IPS-18a (cell line): ENCODE results near the gene COG3.

ENCODE experiments used
- H3K27ac ChIP-seq: one replicate; pipeline ENCODE4 v1.5.1; 2013; ENCODE audit warnings: low read length
- H3K27me3 ChIP-seq: one replicate; pipeline ENCODE4 v1.6.1; 2013; ENCODE audit warnings: mild to moderate bottlenecking, low read length; ENCODE audit not compliant: control insufficient read depth, insufficient read depth
- H3K36me3 ChIP-seq: one replicate; pipeline ENCODE4 v1.6.1; 2013; ENCODE audit warnings: low read depth, low read length; ENCODE audit not compliant: control insufficient read depth
- H3K4me1 ChIP-seq: one replicate; pipeline ENCODE4 v1.6.1; 2013; ENCODE audit warnings: low read depth, low read length; ENCODE audit not compliant: control insufficient read depth
- H3K4me3 ChIP-seq: one replicate; pipeline ENCODE4 v1.5.1; 2013; ENCODE audit warnings: low read length
- H3K9ac ChIP-seq: one replicate; pipeline ENCODE4 v1.6.1; 2013; ENCODE audit warnings: mild to moderate bottlenecking, low read length, moderate library complexity
- H3K9me3 ChIP-seq: one replicate; pipeline ENCODE4 v1.6.1; 2013; ENCODE audit warnings: low read depth, low read length; ENCODE audit not compliant: control insufficient read depth

The COG3 gene

DNA sequence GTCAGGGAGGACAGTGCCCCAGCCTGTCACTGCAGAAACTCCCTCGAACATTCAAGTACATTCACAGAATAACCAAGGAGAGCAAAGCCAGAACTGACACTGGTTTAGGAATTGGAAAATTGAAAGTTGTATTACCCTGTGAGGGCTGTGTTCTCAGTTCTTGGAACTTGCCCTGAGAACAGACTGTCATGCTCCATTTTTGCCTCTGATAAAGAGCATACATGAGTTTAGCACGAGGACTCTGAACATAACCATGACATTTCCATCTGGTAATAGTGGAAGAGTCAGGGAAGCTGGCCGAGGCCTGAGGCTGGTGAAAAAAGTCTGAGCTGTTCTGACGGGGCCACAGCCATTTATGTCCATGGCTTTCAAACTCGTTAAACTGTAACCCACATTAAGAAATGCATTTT is 31.4 kb upstream of the COG3 start:
- H3K27ac ChIP-seq: no peak overlapping the region
- no peaks in the 10 kb centered on the region for H3K27me3 ChIP-seq
- no peak overlapping the region for H3K9ac ChIP-seq
- no peaks in the 10 kb centered on the region for H3K36me3 ChIP-seq
- H3K9me3 ChIP-seq: no peaks in the 10 kb centered on the region
- no peak overlapping the region for H3K4me3 ChIP-seq
- no peaks in the 10 kb centered on the region for H3K4me1 ChIP-seq

DNA sequence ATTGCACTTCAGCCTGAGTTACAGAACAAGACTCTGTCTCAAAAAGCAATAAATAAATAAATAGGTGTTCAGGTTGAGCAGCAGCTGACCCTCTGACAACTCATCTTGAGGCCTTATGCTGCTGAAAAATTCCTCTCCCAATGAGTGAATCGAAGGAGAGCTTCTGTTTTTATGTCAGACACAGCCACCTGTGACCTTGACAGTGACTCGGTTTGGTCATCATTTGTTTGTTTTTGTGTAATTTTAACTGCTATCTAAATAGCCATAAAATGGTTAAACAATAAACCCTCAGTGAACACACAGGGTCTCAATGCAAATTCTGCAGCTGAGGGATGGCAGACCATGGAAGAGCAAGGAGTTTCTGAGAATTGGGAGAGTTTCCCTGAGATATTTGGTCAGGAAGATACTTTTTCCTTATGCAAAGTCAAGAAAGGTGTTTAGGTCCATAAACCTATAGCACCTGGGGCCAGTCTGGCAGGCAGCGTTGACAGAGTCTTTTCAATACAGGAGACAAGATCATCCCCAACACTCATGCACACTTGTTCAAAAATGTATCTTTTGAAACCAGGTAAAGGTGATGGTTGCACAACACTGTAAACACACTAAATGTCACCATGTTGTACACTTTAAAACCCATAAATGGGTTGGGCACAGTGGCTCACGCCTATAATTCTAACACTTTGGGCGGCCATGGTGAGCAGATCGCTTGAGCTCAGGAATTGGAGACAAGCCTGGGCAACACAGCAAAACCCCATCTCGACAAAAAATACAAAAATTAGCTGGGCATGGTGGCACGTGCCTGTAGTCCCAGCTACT is 30.0 kb upstream of the COG3 start:
- Histone ChIP-seq H3K27ac (no peak overlapping the region), H3K9me3 (no peaks in the 10 kb centered on the region), H3K4me3 (no peak overlapping the region), H3K4me1 (no peaks in the 10 kb centered on the region), H3K27me3 (no peaks in the 10 kb centered on the region), H3K36me3 (no peaks in the 10 kb centered on the region), H3K9ac (no peak overlapping the region)

DNA sequence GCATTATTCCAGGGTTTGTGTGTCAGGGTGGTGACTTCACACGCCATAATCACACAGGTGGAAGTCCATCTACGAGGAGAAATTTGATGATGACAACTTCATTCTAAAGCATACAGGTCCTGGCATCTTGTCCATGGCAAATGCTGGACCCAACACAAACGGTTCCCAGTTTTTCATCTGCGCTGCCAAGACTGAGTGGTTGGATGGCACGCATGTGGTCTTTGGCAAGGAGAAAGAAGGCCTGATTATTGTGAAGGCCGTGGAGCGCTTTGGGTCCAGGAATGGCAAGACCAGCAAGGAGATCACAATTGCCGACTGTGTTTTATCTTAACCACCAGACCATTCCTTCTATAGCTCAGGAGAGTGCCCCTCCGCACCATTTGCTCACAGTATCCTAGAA is 28.4 kb upstream of the COG3 start:
- Histone ChIP-seq H3K27me3 (no peaks in the 10 kb centered on the region), H3K9ac (no peak overlapping the region), H3K27ac (no peak overlapping the region), H3K36me3 (no peaks in the 10 kb centered on the region), H3K4me1 (no peaks in the 10 kb centered on the region), H3K9me3 (no peaks in the 10 kb centered on the region), H3K4me3 (no peak overlapping the region)

DNA sequence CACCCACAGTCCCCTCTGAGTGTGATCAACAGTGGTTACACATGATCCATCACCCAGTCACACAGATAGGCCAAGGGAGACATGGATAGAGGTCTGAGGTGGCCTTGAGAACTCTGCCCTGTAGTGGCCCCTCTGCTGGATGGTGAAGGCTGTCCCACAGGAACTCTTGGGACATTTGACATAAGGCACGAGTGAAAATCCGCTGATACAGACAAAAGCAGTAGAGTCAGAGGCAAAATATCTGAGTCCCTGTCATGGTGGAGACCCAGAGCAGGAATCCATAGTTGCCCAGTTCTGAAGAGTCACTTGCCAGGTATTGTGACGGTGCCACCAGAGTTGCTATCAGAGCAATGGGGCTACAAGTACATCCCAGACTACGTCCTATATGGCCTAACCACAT is 27.8 kb upstream of the COG3 start:
- Histone ChIP-seq H3K9me3 (no peaks in the 10 kb centered on the region), H3K27me3 (no peaks in the 10 kb centered on the region), H3K36me3 (no peaks in the 10 kb centered on the region), H3K4me3 (no peak overlapping the region), H3K9ac (no peak overlapping the region), H3K4me1 (no peaks in the 10 kb centered on the region), H3K27ac (no peak overlapping the region)

DNA sequence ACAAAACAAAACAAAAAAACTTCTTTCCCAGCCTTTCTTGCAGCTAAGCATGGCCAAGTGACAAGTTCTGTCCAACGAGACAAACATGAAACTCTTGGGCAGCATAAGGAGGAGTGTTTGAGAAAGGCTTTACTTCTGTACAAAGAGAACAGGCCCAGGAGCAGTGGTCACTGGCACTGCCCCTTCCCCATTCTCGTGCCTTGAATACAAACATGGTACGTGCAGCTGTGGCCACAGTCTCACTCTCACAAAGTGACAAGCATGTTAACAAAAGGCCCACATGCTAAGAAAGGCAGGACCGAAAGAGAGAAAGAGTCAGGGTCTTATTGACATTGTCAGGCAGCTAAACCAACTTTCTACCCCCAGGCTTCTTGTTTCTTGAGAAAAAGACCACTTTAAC is 26.8 kb upstream of the COG3 start:
- no peaks in the 10 kb centered on the region for H3K4me1 ChIP-seq
- H3K4me3 ChIP-seq: no peak overlapping the region
- no peaks in the 10 kb centered on the region for H3K27me3 ChIP-seq
- no peaks in the 10 kb centered on the region for H3K36me3 ChIP-seq
- H3K9me3 ChIP-seq: no peaks in the 10 kb centered on the region
- H3K27ac ChIP-seq: no peak overlapping the region
- H3K9ac ChIP-seq: no peak overlapping the region

DNA sequence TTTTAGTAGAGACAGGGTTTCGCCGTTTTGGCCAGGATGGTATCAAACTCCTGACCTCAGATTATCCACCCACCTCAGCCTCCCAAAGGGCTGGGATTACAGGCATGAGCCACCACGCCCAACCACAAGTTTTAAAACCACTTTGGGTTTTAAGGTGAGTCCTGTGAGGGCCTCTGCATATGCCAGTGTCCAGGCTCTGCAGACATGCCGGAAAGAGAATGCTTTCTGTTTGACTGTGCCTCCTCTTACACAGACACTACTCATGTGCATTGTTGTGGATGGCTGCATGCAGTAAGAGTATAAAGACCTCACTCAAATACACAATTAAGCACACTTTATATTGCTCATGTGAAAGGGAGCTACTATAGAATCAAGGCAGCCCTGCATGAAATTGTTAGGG is 25.7 kb upstream of the COG3 start:
- H3K4me1 ChIP-seq: no peaks in the 10 kb centered on the region
- no peaks in the 10 kb centered on the region for H3K27me3 ChIP-seq
- no peaks in the 10 kb centered on the region for H3K9me3 ChIP-seq
- no peaks in the 10 kb centered on the region for H3K36me3 ChIP-seq
- H3K27ac ChIP-seq: no peak overlapping the region
- no peak overlapping the region for H3K4me3 ChIP-seq
- no peak overlapping the region for H3K9ac ChIP-seq

DNA sequence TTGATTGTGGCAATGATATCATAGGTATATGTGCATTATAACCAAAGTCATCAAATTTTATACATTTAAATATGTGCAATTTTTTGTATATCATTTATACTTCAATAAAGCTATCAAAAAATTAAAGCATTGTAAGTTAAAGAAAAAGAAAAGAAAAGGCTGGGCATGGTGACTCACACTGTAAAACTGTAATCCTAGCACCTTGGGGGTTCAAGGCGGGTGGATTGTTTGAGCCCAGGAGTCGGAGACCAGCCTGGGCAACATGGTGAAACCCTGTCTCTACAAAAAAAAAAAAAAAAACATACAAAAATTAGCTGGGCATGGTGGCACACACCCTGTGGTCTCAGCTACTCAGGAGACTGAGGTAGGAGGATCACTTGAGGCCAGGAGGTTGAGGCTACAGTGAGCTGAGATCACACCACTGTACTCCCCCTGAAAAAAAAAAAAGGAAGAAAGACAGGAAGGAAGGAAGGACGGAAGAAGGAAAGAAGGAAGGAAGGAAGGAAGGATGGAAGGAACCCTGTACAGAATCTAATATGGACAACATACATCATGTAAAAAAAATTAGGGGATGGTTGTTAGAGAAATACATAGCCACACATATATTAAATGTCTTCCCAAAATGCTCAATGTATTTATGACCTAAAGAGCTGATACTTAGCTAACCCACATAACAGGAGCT is 24.8 kb upstream of the COG3 start:
- H3K27me3 ChIP-seq: no peaks in the 10 kb centered on the region
- no peaks in the 10 kb centered on the region for H3K36me3 ChIP-seq
- no peak overlapping the region for H3K4me3 ChIP-seq
- no peak overlapping the region for H3K27ac ChIP-seq
- H3K9me3 ChIP-seq: no peaks in the 10 kb centered on the region
- H3K9ac ChIP-seq: no peak overlapping the region
- no peaks in the 10 kb centered on the region for H3K4me1 ChIP-seq

DNA sequence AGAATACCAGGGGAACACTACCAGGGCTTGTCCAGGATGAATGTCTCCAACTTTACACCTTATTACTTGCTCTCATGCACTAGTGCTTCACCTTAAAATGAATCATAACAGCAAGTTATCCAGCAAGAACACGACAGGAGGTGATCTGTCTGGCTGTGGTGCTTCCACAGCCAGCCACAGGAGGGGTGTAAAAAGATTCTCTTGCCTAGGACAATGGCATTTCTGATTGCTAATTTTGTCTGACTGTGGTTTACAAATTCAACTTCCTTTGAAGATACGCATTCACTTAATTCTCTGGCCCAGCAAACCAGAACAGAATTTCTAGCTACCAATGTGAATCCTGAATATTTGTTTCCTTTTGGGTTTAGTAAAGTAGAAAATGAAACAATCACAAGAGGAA is 23.1 kb upstream of the COG3 start:
- Histone ChIP-seq H3K9ac (no peak overlapping the region), H3K27me3 (no peaks in the 10 kb centered on the region), H3K36me3 (no peaks in the 10 kb centered on the region), H3K9me3 (no peaks in the 10 kb centered on the region), H3K27ac (no peak overlapping the region), H3K4me3 (no peak overlapping the region), H3K4me1 (no peaks in the 10 kb centered on the region)

DNA sequence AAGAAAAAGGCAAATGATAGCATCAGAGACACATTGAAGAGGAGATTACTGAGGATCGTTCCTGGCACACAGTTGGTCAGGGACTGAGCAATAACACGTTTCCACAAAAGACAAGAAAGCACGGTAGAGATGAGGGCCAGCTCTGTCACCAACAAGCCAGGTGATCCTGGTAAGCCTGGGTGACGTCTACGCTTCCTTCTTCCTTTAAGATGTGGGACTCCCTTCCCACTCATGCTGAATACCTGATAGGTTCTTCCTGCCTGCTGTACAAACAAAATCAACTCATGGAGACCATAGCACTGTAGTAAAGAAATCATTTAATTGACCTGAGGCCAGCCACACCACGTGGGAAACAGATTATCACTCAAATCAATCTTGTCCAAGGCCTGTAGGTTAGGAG is 19.7 kb upstream of the COG3 start:
- no peaks in the 10 kb centered on the region for H3K36me3 ChIP-seq
- H3K4me1 ChIP-seq: no peaks in the 10 kb centered on the region
- H3K9ac ChIP-seq: no peak overlapping the region
- no peaks in the 10 kb centered on the region for H3K27me3 ChIP-seq
- H3K4me3 ChIP-seq: no peak overlapping the region
- H3K27ac ChIP-seq: no peak overlapping the region
- H3K9me3 ChIP-seq: no peaks in the 10 kb centered on the region

DNA sequence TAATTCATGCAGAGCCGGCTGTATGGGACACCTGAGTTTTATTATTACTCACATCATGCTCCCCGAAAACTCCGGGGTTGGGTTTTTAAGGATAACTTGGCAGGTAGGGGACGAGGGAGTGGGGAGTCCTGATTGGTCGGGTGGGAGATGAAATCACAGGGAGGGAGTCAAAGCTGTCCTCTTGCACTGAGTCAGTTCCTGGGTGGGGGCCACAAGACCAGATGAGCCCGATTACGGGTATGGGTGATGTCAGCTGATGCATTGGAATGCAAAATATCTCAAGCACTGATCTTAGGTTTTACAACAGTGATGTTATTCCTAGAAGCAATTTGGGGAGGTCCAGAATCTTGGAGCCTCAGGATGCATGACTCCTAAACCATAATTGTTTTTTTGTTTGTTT is 18.6 kb upstream of the COG3 start:
- no peak overlapping the region for H3K27ac ChIP-seq
- H3K27me3 ChIP-seq: no peaks in the 10 kb centered on the region
- H3K9me3 ChIP-seq: no peaks in the 10 kb centered on the region
- no peaks in the 10 kb centered on the region for H3K4me1 ChIP-seq
- no peak overlapping the region for H3K9ac ChIP-seq
- no peak overlapping the region for H3K4me3 ChIP-seq
- no peaks in the 10 kb centered on the region for H3K36me3 ChIP-seq

DNA sequence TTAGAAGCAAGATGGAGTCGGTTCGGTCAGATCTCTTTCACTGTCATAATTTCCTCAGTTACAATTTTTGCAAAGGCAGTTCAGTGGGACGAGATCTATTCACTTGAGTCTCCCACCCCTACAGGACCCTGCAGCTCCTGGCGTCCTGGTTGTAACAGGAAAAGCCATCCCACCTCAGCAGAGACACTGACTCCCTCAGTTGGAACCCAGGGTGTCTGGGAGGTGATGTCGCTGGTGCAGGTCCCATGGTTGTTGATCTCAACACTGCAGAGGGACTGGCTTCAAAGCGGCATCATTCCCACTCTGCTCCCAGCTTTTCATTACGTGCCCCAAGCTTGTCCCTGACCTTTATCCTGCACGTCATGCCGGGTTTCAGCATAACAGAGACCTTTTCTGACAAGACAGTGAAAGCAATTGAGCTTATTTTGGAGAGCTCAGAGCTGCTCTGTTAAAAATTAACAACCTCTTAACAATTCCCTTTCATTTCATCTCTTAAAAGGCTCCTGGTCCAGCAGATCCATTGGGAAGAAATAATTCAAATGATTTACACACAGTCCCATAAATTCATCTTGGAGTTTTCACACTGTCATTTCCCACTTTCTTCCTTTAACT is 17.6 kb upstream of the COG3 start:
- no peaks in the 10 kb centered on the region for H3K36me3 ChIP-seq
- no peak overlapping the region for H3K27ac ChIP-seq
- no peak overlapping the region for H3K9ac ChIP-seq
- no peaks in the 10 kb centered on the region for H3K9me3 ChIP-seq
- no peak overlapping the region for H3K4me3 ChIP-seq
- H3K4me1 ChIP-seq: no peaks in the 10 kb centered on the region
- H3K27me3 ChIP-seq: no peaks in the 10 kb centered on the region
